ENCODE results near the gene DHX40.

DHX40 gene

GRCh38 chr17:59561042-59561441 lies 4.4 kb upstream of the DHX40 start:
- TF ChIP-seq FOXP2 (optimal IDR thresholded peaks at IDR 0.05; ENCODE audit: borderline replicate concordance, extremely low read depth, extremely low read length, insufficient read depth) (no peak), POLR2AphosphoS5 (IDR thresholded peaks at IDR 0.05; ENCODE audit: low read depth, low read length) (no peak), REST (IDR thresholded peaks at IDR 0.05; ENCODE audit: insufficient read depth in 1 of 2, low read depth in 2 of 2, low read length in 2 of 2) (no peak), TAF1 (IDR thresholded peaks at IDR 0.05; ENCODE audit: borderline replicate concordance, insufficient read depth, low read length) (no peak), SIN3A (IDR thresholded peaks at IDR 0.05; ENCODE audit: borderline replicate concordance, insufficient read depth, low read length) (no peak)

- TF ChIP-seq POLR2AphosphoS5 (IDR thresholded peaks at IDR 0.05; ENCODE audit: low read depth, low read length), result no peak
- TF ChIP-seq TAF1 (IDR thresholded peaks at IDR 0.05; ENCODE audit: borderline replicate concordance, insufficient read depth, low read length), result no peak
- TF ChIP-seq FOXP2 (optimal IDR thresholded peaks at IDR 0.05; ENCODE audit: borderline replicate concordance, extremely low read depth, extremely low read length, insufficient read depth), result no peak
- TF ChIP-seq REST (IDR thresholded peaks at IDR 0.05; ENCODE audit: insufficient read depth in 1 of 2, low read depth in 2 of 2, low read length in 2 of 2), result no peak
- no peak for TF ChIP-seq SIN3A (IDR thresholded peaks at IDR 0.05; ENCODE audit: borderline replicate concordance, insufficient read depth, low read length)
Measured at GRCh38 chr17:59565959-59566324, 532 bp downstream of the DHX40 start.

DNA sequence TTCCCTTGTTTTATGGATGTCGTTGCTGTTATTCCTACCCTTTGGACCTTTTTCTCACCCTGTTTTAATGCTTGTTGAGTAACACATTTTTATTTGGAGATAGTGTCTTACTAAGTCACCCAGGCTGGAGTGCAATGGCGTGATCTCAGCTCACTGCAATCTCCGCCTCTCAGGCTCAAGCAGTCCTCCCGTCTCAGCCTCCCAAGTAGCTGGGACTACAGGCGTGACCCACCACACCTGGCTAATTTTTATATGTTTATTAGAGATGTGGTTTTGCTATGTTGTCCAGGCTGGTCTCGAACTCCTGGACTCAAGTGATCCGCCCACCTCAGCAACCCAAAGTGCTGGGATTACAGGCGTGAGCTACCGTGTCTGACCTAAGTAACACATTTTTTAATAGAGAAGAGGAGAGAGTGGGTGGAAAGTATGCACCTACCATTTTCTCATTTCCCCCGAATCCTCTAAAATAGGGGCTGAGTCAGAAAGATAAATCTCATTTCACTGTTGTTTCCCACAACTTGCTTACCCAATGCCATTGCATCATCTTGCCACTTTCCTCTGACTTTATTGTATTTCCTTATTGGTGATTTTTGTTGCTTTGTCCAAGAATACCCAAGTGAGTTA lies 7.0 kb downstream of the DHX40 start:
- TF ChIP-seq SIN3A (IDR thresholded peaks at IDR 0.05; ENCODE audit: borderline replicate concordance, insufficient read depth, low read length), result no peak
- TF ChIP-seq REST (IDR thresholded peaks at IDR 0.05; ENCODE audit: insufficient read depth in 1 of 2, low read depth in 2 of 2, low read length in 2 of 2), result no peak
- TF ChIP-seq TAF1 (IDR thresholded peaks at IDR 0.05; ENCODE audit: borderline replicate concordance, insufficient read depth, low read length), result no peak
- no peak for TF ChIP-seq FOXP2 (optimal IDR thresholded peaks at IDR 0.05; ENCODE audit: borderline replicate concordance, extremely low read depth, extremely low read length, insufficient read depth)
- no peak for TF ChIP-seq POLR2AphosphoS5 (IDR thresholded peaks at IDR 0.05; ENCODE audit: low read depth, low read length)

GRCh38 chr17:59600169-59600568 lies 34.8 kb downstream of the DHX40 start:
- no peak for TF ChIP-seq POLR2AphosphoS5 (IDR thresholded peaks at IDR 0.05; ENCODE audit: low read depth, low read length)
- no peak for TF ChIP-seq REST (IDR thresholded peaks at IDR 0.05; ENCODE audit: insufficient read depth in 1 of 2, low read depth in 2 of 2, low read length in 2 of 2)
- no peak for TF ChIP-seq FOXP2 (optimal IDR thresholded peaks at IDR 0.05; ENCODE audit: borderline replicate concordance, extremely low read depth, extremely low read length, insufficient read depth)
- TF ChIP-seq TAF1 (IDR thresholded peaks at IDR 0.05; ENCODE audit: borderline replicate concordance, insufficient read depth, low read length), result no peak

DNA sequence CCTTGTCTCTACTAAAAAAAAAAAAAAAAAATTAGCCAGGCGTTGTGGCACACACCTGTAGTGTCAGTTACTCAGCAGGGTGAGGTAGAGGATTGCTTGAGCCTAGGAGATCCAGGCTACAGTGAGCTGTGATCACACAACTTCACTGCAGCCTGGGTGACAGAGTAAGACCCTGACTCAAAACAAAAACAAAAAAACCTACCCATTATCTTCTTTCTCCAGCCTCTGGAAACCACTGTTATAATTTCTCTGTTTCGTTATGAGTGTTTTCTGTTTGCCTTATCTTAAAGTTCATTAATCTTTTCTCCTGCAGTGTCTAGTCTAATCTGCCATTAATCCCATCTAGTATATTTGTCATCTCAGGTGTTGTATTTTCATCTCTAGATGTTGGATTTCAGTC lies 35.7 kb downstream of the DHX40 start:
- no peak for TF ChIP-seq TAF1 (IDR thresholded peaks at IDR 0.05; ENCODE audit: borderline replicate concordance, insufficient read depth, low read length)
- no peak for TF ChIP-seq POLR2AphosphoS5 (IDR thresholded peaks at IDR 0.05; ENCODE audit: low read depth, low read length)
- no peak for TF ChIP-seq REST (IDR thresholded peaks at IDR 0.05; ENCODE audit: insufficient read depth in 1 of 2, low read depth in 2 of 2, low read length in 2 of 2)
- no peak for TF ChIP-seq FOXP2 (optimal IDR thresholded peaks at IDR 0.05; ENCODE audit: borderline replicate concordance, extremely low read depth, extremely low read length, insufficient read depth)
- TF ChIP-seq SIN3A (IDR thresholded peaks at IDR 0.05; ENCODE audit: borderline replicate concordance, insufficient read depth, low read length), result no peak
